Measurements from ENCODE around the gene COBLL1.

DNA sequence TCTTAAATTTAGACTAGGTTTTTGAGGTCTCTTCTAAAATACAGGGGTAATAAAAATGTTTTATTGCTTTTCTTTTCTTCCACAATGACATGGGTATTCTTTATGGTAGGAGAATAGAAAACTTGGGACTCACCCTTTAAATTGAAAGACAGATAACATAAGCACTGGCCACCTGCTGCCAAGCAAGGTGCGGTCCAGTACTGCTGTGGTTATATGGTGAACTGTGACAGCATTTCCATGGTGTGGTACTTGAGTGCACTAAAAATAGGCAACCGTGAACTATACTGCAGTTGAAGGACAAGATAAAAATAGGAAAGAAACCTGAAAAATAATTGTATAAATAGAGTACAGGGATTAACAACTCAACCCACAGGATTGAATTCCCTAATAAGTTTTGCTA lies 165.9 kb downstream of the COBLL1 start:
- TF ChIP-seq, protein P1, sequence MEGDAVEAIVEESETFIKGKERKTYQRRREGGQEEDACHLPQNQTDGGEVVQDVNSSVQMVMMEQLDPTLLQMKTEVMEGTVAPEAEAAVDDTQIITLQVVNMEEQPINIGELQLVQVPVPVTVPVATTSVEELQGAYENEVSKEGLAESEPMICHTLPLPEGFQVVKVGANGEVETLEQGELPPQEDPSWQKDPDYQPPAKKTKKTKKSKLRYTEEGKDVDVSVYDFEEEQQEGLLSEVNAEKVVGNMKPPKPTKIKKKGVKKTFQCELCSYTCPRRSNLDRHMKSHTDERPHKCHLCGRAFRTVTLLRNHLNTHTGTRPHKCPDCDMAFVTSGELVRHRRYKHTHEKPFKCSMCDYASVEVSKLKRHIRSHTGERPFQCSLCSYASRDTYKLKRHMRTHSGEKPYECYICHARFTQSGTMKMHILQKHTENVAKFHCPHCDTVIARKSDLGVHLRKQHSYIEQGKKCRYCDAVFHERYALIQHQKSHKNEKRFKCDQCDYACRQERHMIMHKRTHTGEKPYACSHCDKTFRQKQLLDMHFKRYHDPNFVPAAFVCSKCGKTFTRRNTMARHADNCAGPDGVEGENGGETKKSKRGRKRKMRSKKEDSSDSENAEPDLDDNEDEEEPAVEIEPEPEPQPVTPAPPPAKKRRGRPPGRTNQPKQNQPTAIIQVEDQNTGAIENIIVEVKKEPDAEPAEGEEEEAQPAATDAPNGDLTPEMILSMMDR (IDR thresholded peaks at IDR 0.05), result no peak
- no peak for TF ChIP-seq POLR2A (IDR thresholded peaks at IDR 0.05)

Measured in lower leg skin (tissue), 3 donors.